ENCODE data around the gene UNC13C.

The UNC13C gene

DNA sequence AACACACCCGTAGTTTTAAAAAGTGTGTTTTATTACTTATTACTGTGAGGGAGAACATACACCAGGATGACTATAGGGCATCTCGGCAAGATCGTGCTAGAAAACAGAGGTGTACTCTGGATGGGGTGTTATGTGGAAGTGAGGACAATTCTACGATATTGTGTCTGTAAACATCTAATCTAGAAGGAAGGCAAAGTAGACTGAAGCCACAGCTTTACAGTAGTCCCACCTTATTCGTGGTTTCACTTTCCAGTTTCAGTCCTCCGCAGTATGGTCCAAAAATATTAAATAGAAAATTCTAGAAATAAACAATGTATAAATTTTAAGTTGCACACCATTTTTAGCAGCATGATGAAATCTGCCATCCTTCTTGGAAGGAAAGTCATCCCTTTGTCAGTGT, 277.9 kb downstream of the UNC13C start:
- TF ChIP-seq GATA3 (IDR thresholded peaks at IDR 0.05; ENCODE audit: low read depth, low read length) (no peak), GATA2 (IDR thresholded peaks at IDR 0.05; ENCODE audit: low read depth, low read length) (no peak)

DNA sequence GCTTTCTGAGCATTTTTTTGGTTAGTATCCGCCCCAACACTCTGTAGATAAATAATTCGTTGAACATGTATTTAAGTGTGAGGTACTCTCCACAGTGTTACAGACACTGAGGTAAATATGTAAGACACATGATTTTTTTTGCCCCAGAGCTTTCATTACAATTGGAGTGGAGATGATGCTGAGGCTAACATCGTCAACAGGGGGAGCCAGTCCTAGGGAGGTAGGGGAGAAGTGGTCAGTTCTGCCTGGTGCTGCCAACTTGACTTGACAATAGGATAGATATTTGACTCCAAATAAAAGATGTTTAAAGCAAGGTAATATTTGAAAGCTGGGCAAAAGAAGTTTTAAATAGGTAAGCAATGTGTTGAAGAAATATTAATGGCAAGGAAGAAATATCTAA, 295.7 kb downstream of the UNC13C start:
- TF ChIP-seq GATA2 (IDR thresholded peaks at IDR 0.05; ENCODE audit: low read depth, low read length) (no peak), GATA3 (IDR thresholded peaks at IDR 0.05; ENCODE audit: low read depth, low read length) (no peak)

DNA sequence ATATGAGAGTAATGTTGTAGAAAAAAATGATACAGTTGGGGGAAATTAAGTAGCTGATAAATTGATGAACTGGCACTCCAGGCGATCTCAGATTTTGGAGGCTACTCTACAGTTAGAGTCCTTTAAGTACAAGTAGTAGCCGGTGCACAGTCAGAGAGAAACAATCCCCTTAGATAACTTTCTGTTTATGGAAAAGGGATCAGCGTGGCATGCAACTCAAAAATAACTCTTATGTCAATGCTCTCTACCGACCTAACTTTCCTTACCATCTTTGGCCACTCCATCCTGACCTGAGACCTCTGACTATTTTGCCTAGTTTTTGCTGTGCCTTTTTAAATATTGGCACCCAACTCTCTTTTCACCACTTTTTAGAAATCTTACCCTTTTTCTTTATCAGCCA, 299.6 kb downstream of the UNC13C start:
- TF ChIP-seq GATA2 (IDR thresholded peaks at IDR 0.05; ENCODE audit: low read depth, low read length) = no peak
- TF ChIP-seq GATA3 (IDR thresholded peaks at IDR 0.05; ENCODE audit: low read depth, low read length) = no peak

DNA sequence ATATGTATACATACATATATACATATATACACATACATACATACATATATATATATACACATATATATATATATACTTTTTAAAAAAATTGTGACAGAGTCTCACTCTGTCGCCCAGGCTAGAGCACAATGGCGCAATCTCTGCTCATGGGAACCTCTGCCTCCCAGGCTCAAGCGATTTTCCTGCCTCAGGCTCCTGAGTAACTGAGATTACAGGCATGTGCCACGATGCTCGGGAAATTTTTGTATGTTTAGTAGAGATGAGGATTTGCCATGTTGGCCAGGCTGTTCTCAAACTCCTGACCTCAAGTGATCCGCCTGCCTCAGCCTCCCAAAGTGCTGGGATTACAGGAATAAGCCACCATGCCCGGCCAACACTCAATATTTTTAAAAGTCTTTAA, 302.5 kb downstream of the UNC13C start:
- TF ChIP-seq GATA3 (IDR thresholded peaks at IDR 0.05; ENCODE audit: low read depth, low read length) (no peak), GATA2 (IDR thresholded peaks at IDR 0.05; ENCODE audit: low read depth, low read length) (no peak)

DNA sequence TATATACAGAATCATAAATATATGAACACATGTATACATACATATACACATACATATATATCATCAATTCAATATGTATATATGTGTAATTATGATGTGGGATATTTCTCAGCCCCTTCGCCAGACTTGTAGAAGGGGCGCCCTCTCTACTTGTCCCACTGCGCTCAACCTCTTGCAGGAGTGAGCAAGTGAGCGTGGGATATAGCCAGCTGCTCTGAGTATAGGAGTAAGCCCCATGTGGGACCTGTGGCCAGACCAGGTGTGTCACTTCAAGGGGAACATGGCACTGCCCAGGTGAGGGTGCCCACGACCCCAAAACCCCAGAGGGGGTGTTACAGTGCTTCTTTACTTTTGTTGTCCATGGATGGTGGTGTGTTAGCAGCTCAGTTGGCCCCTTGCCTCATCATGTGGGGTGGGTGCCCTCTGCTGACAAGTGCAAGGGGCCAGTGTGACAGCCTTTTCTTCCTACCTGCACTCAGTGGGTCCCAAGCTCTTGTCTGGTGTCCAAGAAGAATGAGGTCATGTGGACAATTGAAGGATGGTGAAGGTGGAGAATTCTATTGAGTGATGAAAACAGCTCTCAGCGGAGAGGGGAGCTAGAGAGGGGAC, 304.1 kb downstream of the UNC13C start:
- no peak for TF ChIP-seq GATA2 (IDR thresholded peaks at IDR 0.05; ENCODE audit: low read depth, low read length)
- no peak for TF ChIP-seq GATA3 (IDR thresholded peaks at IDR 0.05; ENCODE audit: low read depth, low read length)

DNA sequence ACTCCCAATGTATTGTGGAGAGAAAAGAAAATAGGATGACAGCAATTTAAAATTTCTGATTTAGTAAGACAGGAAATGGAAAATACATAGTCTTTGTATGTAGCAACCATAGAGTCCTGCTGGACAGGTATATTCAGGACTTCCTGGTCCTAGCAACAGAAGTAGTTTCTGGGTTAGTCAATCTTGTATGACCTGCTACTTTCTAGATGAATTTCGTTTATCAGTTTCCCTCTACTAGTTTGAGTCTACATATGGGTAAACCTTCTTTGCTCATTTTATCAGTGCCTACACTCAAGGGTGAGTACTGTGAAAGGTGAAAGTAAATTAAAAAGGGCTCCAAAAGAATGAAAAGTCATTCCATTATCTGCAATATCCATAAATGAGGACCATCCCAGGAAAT, 309.8 kb downstream of the UNC13C start:
- TF ChIP-seq GATA3 (IDR thresholded peaks at IDR 0.05; ENCODE audit: low read depth, low read length) (no peak), GATA2 (IDR thresholded peaks at IDR 0.05; ENCODE audit: low read depth, low read length) (no peak)

DNA sequence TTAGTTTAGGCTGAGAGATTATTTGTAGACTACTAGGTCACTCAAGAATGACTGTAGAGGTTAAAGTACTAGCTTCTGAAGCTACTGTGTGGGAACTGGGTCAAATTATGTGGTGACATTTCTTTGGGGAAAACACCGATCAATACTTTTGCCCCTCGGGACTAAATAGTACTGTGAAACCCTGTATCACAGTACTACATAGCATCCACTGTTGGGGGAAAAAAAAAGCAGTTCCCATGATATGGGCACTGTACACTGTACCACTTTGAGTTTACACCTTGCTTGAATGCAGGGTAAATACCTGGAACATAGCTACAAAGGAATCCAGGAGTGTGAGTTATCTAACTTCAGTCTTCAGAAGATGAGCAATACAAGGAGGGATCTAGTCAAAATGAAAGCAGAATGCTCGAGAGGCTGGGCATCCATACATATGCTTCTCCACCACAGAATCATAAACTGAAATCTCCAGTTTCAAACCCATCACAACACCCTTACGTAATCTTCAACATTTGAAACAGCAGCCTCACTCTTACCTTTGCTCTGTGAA, 311.4 kb downstream of the UNC13C start:
- TF ChIP-seq GATA3 (IDR thresholded peaks at IDR 0.05; ENCODE audit: low read depth, low read length) (no peak), GATA2 (IDR thresholded peaks at IDR 0.05; ENCODE audit: low read depth, low read length) (no peak)

DNA sequence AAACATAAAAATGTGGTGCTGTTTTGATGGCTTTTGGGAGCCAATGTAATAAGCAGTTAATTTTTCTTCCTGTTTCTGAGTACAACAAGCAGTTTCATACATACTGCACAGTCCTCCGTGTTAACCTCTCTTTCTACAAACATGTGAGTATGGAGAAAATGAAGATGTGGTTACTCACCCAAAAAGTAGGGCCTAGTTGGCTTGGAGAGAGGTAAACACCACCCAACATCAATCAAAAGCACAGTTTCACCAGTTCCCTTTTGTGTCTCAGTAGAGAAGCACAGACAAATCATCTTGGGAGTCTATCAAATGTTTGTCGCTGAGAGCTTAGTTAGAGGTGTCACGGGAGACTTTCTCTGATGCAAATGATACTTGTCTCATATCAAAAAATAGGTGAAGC, 320.2 kb downstream of the UNC13C start:
- TF ChIP-seq GATA2 (IDR thresholded peaks at IDR 0.05; ENCODE audit: low read depth, low read length) (no peak), GATA3 (IDR thresholded peaks at IDR 0.05; ENCODE audit: low read depth, low read length) (no peak)

DNA sequence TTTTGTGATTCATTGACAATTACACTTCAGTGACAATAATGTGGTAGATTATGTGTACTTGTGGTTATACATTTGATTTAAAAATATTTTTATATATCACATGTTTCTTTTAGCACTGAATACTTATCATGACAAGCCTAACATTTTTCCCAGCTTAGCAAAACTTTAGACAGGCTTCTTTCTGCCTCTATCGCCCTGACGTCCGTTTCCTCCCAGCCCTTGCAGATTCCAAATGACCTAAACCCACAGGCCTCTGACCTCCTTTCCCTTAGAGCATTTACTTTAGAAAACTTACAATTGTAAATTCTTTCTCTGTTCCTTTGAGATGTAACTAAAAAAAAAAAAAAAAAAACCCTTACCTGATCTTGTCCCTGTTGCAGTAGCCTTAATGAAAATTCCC, 326.1 kb downstream of the UNC13C start:
- TF ChIP-seq GATA3 (IDR thresholded peaks at IDR 0.05; ENCODE audit: low read depth, low read length) (no peak), GATA2 (IDR thresholded peaks at IDR 0.05; ENCODE audit: low read depth, low read length) (no peak)

DNA sequence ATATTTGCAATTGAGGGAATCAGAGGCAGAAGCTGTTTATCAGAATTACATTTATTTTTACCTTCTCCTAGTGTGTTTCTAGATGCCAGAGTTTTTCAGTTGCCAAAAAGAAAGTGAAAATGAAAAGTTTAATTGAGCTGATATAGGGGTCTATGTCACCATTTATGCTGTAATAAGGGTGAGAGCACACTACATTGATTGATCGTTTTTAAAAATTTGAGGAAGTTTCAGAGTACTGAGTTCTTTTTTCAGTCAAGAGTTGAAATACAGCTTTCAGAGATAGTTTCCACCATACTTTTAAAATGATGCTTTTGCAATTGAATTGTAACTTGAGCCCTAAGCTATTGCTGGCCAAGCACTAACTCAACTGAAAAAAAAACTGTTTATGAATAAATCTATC, 326.9 kb downstream of the UNC13C start:
- TF ChIP-seq GATA3 (IDR thresholded peaks at IDR 0.05; ENCODE audit: low read depth, low read length) = no peak
- TF ChIP-seq GATA2 (IDR thresholded peaks at IDR 0.05; ENCODE audit: low read depth, low read length) = no peak

DNA sequence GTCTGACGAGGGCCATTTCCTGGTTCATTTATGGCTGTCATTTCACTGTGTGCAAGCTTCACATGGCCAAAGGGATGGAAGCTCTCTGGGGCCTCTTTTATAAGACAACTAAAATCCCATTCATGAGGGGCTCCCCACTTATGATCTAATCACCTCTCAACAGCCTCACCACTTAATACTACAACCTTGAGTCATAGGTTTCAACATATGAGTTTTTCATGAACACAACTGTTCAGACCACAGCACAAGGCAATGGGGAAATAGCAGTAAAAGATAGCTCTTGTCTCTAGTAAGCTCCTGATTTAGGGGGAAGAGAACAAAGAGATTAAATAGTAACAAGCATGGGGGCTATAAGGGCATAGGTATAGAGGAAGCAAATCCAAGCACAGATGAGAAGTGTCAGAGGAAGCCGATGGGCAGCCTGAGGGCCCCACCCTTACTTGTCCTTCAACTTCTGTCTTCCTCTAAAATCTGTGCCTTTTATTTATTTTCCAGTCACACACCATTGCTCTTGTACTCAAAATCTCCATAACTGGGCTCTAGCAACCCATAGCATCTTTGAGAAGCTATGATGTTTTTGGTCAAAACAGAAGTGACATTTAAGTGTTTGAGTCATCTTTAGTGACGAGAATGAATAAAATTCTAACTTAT, 329.1 kb downstream of the UNC13C start:
- TF ChIP-seq GATA2 (IDR thresholded peaks at IDR 0.05; ENCODE audit: low read depth, low read length) = no peak
- TF ChIP-seq GATA3 (IDR thresholded peaks at IDR 0.05; ENCODE audit: low read depth, low read length) = no peak

DNA sequence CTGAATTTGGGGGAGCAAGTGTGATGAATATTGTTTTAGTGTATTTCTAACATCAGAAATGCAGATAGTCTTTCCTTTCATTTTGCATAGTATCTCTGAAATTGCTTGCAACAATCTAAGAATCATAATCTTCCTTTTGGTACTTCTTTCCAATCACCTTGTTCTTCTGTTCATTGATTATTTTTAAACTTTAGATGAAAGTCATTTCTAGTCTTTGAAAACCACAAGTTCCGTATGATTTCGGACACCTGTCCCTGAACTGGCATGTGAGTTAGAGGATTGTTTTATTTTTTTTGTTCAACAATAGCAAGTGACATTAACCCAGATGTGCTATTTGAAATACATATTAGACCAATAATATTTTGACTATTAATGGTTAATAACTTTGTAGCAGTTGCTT, 329.7 kb downstream of the UNC13C start:
- TF ChIP-seq GATA3 (IDR thresholded peaks at IDR 0.05; ENCODE audit: low read depth, low read length) (no peak), GATA2 (IDR thresholded peaks at IDR 0.05; ENCODE audit: low read depth, low read length) (no peak)

DNA sequence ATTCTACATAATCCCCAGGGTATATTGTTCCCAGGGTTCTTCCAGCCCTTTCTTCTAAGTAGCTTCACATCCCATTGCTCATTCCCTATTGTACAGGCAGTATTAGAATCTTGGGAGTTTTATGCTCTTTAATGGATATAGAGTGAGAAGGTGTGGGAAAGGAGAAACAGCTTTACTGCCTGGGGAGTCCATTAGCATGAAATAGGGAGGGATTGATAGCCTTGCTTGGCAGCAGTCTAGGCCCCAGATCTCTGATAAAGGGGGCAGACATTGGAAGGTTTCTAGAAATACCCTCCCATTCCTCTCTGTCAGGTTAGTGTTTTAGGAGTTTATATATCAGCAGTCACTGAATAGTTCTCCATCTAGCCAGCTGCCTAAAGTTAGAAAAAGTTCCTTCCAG, 334.3 kb downstream of the UNC13C start:
- TF ChIP-seq GATA3 (IDR thresholded peaks at IDR 0.05; ENCODE audit: low read depth, low read length) = no peak
- TF ChIP-seq GATA2 (IDR thresholded peaks at IDR 0.05; ENCODE audit: low read depth, low read length) = no peak

DNA sequence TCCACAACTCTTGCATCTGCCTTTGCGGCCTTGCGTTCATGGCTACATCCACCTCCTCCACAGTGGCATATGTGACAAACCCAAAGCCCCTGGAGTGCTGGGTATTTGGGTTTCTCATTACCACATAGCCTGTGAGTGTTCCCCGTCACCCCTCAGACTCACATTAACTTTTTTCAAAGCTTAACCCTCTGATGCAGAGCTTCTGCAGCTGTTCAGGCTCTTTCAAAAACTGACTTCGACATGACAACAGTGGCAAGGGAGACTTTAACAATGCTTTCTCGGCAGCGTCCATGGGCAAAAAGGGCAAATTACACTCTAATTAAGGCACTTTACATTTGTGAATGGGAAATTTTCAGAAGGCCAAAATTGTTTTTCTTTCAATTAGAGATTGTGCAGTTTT, 343.2 kb downstream of the UNC13C start:
- TF ChIP-seq GATA3 (IDR thresholded peaks at IDR 0.05; ENCODE audit: low read depth, low read length) (no peak), GATA2 (IDR thresholded peaks at IDR 0.05; ENCODE audit: low read depth, low read length) (no peak)

DNA sequence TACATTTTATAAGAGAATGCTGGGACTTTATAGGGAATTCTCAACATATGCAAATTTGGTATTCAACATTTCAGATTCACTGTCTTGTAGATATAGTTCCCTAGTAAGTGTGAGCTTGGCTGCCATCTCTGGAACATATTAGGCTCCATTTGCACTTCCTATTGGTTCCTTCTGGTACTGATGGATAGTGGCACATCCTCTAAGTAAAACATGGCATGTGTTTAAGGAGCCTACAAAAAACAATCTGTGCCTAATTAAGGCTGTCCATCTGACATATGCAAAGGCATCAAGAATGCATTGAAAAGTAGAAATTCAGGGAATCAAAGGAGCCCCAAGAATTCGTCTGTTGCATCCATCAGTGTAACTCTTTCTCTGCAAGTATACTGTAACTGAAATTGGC, 344.1 kb downstream of the UNC13C start:
- TF ChIP-seq GATA2 (IDR thresholded peaks at IDR 0.05; ENCODE audit: low read depth, low read length) = no peak
- no peak for TF ChIP-seq GATA3 (IDR thresholded peaks at IDR 0.05; ENCODE audit: low read depth, low read length)

Measured in SH-SY5Y (cell line).